ENCODE measurements around the gene UTP11.
A peak's percentile ranks its signal among the peaks of the same experiment; 100 is the strongest.
"Not testable (repeated sequence)": the region's sequence is repeated elsewhere in the genome, so short reads cannot be mapped to it uniquely, and the experiment has no call there.

The UTP11 gene

DNA sequence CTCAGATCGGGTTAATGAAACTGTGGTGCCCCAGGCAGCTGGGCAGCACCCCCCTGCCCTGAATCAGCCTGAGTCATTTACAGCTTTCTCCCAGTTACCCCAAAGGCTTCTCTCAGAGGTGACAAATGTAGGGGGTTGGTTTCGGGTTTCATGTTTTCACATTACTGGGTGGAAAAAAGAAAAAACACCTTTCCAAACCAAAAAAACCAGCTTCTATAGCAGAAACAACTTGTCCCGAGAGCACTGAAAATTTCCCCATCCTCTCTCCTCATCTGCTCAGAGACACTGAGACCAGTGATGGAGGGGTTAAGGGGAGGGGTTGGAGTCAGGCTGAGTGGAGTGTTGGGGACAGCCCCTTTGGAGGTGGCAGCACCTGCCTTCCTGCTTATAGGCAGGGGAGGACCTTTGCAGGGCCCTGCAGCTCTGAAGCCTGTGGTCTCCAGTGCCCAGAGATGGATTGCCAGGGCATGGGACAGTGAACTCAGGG lies 15.6 kb downstream of the UTP11 start:
- DNase-seq = no peak

DNA sequence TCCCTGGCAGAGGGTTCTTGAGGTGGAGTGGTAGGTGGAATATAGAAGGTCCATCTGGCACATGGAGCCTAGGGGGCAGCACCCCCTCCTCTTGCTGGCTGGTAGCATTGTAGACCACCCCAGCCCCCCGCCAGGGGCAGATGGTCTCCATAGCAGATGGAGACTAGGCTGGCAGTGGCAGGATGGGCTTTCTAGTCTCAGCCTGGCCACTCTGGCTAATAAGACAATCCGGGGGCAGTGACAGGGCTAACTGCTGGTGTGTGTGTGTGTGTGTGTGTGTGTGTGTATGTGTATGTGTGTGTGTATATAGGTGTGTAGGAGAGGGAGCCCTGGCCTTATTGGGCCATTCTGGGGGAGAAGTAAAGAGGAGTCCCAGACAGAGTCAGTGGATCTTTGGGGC lies 16.1 kb downstream of the UTP11 start:
- no peak for DNase-seq

DNA sequence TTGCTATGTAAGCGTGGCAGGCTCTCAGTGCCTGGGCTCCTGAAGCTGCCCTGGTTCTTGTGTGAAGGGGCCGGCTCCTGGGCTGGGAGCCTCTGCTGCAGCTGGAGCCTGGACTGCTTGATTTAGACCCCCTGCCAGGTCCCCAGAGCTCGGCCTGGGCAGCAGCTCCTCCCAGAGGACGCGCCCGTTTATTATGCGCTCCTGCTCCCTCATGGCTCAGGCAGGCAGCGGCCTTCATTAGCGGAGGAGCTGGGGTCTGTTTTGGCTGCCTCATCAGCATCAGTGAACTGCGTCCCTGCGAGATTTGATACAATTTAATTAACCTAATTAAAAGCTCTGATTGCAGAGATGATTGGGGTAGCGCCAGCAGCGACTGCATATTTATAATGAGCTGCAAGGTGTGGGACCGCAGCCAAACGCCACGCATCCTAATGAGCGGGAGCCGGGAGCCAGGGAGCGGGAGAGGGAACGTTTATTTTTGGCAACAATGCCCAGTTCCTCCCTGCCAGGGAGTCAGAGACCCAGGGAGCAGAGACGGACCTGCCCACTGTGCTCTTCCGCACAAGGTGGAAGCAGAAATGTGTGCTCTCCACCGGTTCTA lies 16.6 kb downstream of the UTP11 start:
- no peak for DNase-seq

DNA sequence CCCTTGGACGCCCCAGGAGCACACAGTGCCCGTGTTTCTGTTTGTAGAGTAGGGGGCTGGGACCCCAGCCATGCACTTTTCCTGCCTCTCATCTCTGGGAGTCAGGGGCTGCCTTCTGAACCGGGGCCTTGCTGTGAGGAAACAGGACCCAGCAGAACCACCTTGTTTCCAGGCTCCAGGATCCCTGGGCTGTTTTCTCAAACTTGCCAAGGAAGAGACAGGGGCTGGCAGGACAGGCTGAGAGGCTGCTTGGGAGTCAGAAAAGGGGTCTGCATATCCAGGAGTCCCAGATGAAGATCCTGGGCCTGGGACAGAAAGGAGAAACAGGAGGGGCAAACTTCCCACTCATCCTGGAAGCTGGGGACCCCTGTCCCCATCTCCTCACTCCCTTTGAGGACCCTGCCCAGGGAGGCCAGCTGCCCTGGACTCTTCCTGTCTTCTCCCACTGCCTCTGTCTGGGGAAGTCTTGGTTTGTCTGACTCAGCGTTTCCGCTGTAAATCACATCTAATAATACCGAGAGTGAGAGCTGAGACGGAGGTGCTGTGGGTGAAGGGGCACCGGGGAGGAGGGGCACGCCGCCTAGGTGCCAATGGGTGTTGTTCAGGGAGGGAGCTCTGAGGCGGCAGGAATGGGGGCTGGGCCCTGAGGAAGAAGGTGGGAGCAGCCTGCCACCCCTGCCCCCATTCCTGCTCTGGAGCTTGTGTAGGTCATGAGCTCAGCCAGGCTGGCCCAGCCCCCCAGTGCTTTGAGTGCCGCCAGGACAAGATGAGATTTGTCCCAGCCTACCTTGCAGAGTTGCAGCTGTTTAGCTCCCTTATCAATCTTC lies 17.4 kb downstream of the UTP11 start:
- peak; percentile 34 to 42 for DNase-seq

DNA sequence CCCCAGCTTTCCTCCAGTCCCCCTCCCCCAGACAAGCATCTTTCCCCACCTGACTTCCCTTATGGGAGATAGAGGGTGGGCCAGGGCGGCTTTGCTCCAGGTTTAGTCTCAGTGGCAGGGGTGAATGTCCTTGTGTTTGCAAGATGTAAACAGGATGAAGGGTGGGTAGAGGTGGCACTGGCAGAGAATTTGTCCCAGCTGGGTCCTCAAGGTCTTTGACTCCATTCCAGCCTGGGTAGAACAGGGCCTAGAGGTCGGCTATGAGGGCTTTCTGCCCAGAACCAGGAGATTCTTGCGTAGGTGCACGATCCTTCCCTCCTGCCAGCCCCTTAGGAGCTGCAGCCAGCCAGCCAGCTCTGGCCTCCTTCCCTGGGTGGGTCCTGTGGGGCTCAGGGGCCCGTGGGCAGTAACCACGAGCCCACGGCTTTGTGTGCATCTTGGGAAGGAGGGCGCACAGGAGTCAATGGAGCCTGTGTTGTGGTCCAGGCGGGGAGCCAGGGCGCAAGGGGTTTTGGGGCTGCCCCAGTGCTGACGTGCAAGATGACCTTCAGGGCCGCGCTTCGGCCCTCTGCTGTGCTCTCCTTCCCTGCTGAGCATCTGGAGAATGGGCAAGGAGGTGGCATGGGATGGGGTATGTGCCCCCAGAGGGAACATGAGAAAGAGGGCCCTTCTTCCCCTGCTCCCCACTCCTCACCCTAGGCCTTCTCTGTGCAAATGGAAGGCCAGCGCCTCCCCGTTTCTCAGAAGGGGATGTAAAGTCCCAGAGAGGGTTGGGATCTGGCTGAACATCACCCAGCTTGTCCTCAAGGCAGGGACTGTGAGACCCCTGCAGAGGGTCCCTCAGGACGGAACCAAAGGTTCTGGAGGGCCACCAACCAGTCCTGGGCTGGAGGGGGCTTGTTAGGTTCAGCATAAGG lies 18.3 kb downstream of the UTP11 start:
- no peak for DNase-seq

DNA sequence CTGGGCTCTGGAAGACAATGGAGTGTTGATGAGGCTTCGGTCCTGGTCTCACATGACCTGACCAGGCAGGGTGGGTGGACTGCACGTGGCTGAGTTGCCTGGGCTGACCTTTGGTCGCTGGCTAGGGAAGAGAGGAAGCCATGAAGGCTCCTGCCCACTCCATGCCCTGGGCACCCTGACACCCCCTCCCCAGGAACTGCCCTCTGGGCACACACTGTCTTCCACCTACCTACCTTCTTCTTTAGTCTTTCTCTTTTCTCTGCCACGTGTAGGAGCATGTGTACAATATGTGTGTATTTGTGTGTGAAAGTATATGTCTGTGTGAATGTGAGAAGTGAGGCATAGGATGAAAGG lies 19.0 kb downstream of the UTP11 start:
- peak in 1 of 2 donors; percentile 27 for DNase-seq

DNA sequence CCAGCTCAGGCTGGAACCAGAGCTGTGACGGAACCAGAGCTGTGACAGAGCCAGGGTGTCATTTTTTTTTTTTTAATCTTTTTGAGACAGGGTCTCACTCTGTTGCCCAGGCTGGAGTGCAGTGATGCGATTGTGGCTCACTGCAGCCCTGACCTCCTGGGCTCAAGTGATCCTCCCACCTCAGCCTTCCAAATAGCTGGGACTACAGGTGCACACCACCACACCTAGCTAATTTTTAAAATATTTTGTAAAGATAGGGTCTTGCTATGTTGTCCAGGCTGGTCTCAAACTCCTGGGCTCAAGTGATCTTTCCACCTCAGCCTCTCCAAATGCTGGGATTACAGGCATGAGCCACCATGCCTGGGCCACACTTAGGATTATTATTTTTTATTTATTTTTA lies 20.5 kb downstream of the UTP11 start:
- DNase-seq = not testable (repeated sequence)

DNA sequence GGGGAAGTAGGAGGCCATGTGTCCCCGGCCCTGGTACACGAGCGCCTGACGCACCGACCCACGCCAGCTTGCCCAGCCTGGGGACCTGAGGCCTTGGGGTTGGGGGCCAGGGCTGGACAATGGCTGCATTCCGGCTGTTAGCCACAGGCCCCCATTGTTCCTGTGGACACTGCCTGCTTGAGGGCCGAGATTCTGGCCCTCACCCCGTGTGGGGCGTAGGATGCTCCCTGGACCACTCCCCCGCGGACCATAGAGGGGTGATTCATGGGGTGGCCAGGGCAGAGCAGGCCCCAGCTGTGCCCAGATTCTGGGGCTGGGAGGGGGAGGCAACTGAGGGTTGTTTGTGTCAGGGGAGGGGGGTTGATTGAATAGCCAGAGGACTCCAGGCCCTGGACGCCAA lies 22.3 kb downstream of the UTP11 start:
- no peak for DNase-seq

DNA sequence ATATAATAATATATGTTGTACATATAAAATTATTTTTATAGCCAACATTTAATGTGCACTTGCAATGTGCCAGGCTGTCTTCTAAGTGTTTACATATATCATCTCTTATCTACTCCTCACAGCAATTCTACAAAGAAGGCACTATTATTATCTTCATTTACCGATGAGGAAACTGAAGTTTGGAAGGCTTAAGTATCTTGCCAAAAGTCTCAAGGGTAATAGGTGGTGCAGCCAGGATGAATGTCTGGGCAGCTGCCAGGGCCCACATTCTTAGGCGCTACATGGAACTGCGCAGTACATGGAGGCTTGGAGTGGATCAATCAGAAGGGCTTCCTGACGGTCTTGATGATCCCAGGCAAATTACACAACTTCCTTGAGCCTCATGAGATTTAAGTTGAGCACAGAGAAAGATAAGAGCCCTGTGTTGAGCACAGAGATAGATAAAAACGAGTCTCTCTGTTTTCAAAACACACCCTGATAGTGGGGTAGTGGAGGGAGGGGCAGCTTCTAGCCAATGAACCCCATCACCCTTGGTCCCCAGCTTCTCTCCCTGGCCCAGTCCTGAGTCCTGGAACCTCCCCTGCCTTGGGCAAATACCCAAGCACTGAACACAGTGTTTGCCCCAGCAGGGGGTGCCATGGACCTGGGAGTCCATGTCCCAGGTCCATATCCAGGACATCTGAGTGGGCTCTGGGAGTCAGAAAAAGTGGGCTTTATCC lies 24.8 kb downstream of the UTP11 start:
- DNase-seq = no peak

DNA sequence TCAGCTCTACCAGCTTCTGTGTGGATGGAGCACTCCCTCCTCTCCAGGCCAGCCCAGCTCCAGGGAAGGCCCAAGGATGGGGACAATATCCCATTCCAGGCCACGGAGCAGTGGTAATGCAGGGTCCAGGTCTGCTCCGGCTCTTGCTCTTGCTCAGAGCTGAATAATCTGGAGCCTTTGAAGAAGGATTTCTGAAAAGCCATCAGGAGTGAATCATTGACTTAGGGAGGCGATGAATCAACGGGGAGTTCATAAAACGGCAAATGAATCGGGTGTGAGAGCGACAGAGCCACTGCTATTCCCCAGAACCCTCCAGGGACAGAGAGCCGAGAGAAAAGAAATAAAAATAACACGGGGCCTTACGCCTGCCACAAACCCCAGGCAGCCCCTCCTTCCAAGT lies 26.3 kb downstream of the UTP11 start:
- DNase-seq = no peak

DNA sequence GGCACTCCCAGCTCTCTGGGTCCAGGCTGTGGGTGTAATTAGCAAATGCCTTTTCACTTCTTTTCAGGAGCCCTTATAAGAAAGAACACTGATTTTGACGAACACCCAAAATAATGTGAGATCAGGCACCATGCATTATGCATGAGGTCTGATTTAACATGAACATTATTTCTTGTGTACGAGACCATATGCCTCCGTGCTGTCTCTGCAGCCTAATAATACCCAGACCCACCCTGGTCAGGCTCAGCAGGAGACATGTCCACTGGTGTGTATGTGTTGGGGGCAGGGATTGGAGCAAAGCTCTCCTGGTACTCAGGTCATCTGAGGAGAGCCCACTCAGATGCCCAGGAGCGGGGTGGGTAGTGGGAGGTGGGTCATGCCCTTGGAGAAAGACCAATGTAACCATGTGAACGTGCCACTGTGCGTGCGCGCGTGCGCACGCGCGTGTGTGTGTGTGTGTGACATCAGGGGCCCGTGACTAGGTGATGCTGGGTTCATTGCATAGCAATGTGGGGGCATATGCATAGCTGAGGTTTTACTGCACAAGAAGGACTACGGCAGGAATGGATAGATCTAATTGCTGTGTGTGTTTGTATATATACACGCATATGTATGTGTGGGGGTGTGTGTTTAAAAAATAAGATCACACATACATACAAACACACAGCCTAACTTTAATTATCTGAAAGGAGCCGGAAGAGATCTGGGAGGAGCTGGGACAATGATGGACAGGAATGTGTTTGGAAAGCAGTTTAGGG lies 27.0 kb downstream of the UTP11 start:
- DNase-seq = no peak

DNA sequence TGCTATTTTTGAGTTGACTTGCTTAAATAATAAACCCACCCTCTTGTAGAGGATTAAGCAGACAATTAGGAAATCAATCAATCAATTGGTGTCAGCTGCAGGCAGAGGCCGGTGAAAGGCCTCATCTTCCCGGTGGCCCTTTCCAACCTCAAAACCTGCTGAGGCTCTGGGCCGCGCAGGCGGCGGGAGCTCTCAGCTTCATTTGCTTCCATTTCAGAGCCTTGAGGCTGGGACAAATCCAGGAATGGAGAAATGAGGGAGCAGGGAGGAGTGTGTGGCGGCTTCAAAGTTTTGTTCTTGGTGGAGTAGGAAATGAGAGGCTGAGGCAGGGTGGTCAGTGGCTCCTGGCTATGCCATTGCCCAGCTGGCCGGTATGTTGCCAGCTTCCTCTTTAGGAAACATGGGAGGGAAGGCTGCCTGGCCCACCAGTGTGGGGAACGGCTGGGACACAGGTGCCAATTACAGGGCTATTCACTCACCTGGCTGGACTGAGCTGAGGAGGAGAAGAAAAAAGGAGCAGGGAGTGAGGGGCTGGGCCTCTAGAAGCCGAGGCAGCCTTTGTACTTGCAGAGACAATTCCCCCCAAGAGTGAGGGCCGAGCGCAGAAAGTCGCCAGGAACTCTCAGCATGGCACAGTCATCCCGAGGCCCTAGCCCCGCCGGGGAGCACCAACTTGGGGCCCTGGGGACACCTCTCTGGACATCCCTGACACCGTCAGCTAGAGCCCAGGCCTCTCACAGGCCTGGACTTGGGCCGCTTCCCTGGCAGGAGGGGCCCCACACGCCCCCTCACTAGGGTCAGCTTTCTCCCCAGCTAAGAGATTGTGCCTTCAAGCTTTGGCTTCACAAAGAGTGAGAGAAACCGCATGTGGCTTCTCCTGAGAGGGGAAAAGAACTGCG lies 29.7 kb downstream of the UTP11 start:
- no peak for DNase-seq

DNA sequence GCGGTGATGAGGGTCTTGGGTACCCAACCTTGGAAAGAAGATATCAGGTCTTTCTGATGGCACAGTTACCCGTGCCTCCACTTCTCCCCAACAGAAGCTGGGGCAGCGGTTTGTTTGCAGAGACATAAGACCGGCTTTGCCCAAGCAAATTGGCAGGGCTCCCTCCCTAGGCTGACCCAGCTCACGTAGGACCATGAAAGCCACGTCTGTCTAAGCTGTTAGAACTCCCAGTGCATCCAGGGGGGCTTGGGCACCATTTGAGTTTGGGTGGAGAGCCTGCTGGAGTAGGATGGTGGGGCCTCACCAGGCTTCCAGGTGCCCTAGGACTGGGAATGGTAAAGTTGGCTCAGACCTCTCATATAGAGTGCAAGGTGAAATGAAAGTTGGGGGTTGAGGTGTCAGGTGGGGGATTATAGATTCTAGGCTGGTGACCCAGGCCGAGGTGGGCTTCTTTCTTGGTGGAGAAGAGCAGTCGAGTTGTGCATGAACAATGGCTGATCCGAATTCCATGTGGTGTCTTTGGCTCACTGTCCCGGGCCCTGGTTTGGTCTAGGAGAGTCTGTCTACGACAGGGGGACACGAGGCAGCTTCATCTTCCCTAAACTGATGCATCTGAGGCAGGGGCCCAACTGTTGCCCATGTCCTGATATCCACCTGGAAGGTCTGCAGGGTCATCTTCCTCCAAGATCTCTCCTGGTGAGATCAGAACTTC lies 30.7 kb downstream of the UTP11 start:
- no peak for DNase-seq

DNA sequence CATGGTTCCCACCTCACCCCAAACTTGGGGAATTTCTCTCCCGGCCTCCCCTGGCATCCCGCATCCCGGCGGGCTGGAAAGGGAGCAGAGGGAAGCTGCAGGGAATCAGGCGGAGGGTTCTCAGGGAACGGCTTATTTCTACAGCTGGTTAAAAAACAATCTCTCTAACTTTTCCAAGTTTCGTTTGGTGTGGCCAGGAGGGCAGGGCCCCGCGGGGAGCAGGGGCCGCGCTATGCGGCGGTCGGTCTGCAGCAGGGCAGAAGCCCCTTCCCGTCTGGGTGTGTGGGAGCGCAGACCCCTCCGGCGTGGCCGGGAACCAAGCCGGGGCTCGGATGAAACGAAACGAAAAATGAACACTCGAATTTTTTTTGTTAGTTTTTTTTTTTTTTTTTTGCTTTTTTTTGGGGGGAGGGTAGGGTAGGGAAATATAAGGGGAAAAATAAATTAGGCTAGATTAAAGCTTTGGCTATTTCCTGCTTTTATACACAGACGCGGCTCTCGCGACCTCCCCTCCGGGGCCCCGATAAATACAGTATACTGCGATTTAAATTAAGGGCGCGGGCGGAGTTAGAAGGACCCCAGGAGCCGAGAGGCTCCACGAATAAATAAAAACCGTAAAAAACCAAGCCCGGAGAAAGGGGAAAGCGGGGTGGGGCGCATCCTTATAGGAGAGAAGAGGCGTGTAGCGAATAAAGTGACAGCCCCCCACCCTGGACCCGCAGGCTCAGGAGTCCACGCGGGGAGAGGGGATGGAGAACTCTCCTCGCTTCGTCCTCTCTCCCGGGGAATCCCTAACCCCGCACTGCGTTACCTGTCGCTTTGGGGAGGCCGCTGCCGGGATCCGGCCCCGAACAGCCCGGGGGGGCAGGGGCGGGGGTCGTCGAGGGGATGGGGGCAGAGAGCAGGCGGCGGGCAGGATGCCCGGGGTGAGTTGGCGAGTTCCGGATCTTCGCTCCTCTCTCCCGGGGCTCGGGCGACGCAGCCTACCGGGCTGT lies 32.0 kb downstream of the UTP11 start:
- DNase-seq = no peak

DNA sequence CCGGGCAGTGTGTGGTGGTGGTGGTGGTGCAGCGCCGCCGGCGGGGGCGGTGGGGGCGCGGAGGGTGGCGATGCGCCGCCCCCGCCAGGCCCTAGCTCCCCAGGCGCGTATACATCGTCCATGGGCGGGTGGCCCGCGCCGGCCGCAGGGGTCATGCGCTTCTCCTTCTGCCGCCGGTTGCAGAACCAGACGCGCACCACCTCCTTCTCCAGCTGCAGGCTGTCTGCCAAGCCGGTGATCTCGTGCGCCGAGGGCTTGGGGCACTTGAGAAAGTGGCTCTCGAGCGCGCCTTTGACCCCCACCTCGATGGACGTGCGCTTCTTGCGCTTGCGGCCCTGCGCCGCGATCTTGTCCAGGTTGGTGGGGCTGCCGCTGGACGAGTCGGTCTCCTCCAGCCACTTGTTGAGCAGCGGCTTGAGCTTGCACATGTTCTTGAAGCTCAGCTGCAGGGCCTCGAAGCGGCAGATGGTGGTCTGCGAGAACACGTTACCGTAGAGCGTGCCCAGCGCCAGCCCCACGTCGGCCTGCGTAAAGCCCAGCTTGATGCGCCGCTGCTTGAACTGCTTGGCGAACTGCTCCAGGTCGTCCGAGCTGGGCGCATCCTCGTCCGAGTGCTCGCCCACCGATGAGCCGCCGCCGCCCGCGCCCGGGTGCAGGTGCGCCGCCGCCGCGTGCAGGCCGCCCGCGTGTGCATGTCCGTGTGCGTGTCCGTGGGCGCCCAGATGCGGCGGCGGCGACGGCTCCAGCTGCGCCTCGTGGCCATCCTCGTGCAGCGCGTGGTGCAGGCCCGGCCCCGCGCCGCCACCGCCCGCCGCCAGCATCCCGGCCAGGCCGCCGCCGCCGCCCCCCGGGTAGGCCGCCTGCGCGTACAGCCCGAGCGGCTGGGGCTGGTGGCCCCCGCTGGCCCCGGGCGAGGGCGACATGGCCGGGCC lies 33.1 kb downstream of the UTP11 start:
- DNase-seq = no peak

DNA sequence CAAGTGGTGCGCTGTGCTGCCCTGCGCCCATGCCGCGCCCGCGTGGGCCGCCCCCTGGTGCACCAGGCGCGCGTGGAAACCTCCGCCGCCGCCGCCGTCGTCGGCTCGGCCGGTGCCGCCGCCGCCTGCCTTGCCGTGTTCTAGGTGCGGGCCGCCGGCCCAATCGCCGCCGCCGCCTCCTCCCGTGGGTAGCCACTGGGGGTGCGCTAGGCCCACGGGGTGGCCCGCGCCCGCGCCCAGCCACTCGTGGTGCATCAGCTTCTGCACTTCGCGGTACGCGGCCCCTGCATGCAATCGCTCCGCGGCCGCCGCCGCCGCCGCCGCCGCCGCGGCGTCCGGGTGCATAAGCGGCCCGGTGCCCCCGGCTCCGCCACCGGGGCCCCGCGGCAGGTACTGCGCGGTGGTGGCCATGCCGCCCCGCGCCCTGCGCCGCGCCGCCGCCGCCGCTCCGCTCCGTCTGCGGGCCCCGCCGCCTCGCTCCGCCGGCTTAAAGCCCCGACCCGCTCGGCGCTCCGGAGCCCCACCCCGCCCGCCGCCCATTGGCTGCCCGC lies 33.9 kb downstream of the UTP11 start, which contains the start of gene POU3F1:
Gene POU3F1, minus strand, starts transcription at position 461 of the 551 bp plus-strand sequence. Its CDS starts 50 bp downstream, at position 411.
- DNase-seq = no peak

DNA sequence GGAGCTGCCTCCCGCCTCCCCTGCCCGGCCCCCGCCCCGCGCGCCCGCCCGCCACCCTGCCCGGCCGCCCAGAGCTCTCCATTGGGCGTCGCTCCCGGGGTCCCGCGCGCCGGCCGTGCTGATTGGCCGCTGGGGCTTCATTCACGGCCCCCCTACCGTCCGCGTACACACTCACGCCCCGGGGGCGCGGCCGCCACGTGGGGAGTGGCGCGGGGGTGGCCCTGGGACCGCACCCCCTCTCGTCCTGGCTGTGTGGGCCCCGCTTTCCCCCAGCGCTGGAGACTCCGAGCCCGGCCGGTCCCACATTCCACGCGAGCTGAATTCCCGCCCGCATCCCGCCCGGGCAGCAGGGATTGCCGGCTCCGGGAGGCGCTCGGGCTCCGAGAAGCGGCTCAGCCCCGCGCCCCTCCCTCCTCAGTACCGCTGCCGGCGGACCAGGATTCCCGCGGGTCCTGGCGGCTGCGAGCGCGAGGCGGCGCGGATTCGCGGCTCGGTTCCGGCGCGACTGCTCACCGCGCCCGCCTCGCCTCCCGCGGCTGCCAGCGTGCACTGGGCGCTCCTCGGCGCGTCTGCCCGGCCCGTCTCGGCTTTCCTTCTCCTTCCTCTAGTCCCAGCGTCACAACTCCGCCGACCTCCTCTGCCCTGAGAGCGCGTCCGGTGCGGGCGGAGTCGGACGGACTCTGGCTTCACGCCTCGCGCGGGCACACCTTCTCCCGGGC lies 34.5 kb downstream of the UTP11 start:
- DNase-seq = peak; percentile 40 to 54
